H9 (cell line): ENCODE results near the gene IQSEC1. TPM values are rescaled to one million over a fixed set of nuclear protein-coding genes. Genes with fewer than 3 reads are reported as not detected.

ENCODE experiments used
- DNase-seq: peaks from one replicate; pipeline ENCODE4 v3.0.0-alpha.2; 2017
- H2AFZ ChIP-seq: one replicate; pipeline ENCODE4 v1.6.1; 2013; ENCODE audit warnings: mild to moderate bottlenecking, low read length, control low read depth, moderate library complexity
- H2AK5ac ChIP-seq: 2 replicates; pipeline ENCODE4 v1.6.1; 2013; ENCODE audit warnings: low read length, control low read depth, mixed read lengths; ENCODE audit not compliant: insufficient read length
- H2BK120ac ChIP-seq: one replicate; pipeline ENCODE4 v1.6.1; 2013; ENCODE audit warnings: low read depth, mild to moderate bottlenecking, low read length, control low read depth, inconsistent platforms; ENCODE audit not compliant: poor library complexity, severe bottlenecking
- H2BK12ac ChIP-seq: 2 replicates; pipeline ENCODE4 v1.6.1; 2013; ENCODE audit warnings: low read length, control low read depth, mixed read lengths, low read depth; ENCODE audit not compliant: insufficient read length
- H2BK15ac ChIP-seq: 2 replicates; pipeline ENCODE4 v1.6.1; 2013; ENCODE audit warnings: low read depth, low read length, control low read depth
- H2BK20ac ChIP-seq: one replicate; pipeline ENCODE4 v1.6.1; 2013; ENCODE audit warnings: low read depth, mild to moderate bottlenecking, low read length, control low read depth, inconsistent platforms; ENCODE audit not compliant: poor library complexity, severe bottlenecking
- H2BK5ac ChIP-seq: 2 replicates; pipeline ENCODE4 v1.6.1; 2013; ENCODE audit warnings: low read length, control low read depth, mixed read lengths; ENCODE audit not compliant: insufficient read length
- H3K14ac ChIP-seq: 2 replicates; pipeline ENCODE4 v1.6.1; 2013; ENCODE audit warnings: low read length, control low read depth; ENCODE audit not compliant: insufficient read depth
- H3K18ac ChIP-seq: 2 replicates; pipeline ENCODE4 v1.6.1; 2013; ENCODE audit warnings: low read depth, mild to moderate bottlenecking, mixed read lengths, low read length, control low read depth; ENCODE audit not compliant: insufficient read length
- H3K23ac ChIP-seq: 2 replicates; pipeline ENCODE4 v1.6.1; 2013; ENCODE audit warnings: low read length, control low read depth, mixed read lengths, low read depth; ENCODE audit not compliant: insufficient read length
- H3K23me2 ChIP-seq: 2 replicates; pipeline ENCODE4 v1.6.1; 2013; ENCODE audit warnings: low read depth, mild to moderate bottlenecking, mixed read lengths, low read length, control low read depth; ENCODE audit not compliant: insufficient read length, poor library complexity, severe bottlenecking
- H3K27ac ChIP-seq: 2 replicates; pipeline ENCODE4 v1.5.1; 2013; ENCODE audit warnings: low read length, control low read depth, mixed read lengths, low read depth; ENCODE audit not compliant: insufficient read length
- H3K27me3 ChIP-seq: 2 replicates; pipeline ENCODE4 v1.6.1; 2013; ENCODE audit warnings: low read length, control low read depth, inconsistent platforms; ENCODE audit not compliant: insufficient read depth
- H3K4ac ChIP-seq: 2 replicates; pipeline ENCODE4 v1.6.1; 2013; ENCODE audit warnings: low read depth, mild to moderate bottlenecking, control low read depth, inconsistent platforms, low read length, moderate library complexity
- H3K4me1 ChIP-seq: 2 replicates; pipeline ENCODE4 v1.6.1; 2013; ENCODE audit warnings: low read length, control low read depth, inconsistent platforms; ENCODE audit not compliant: insufficient read depth
- H3K4me2 ChIP-seq: 2 replicates; pipeline ENCODE4 v1.6.1; 2013; ENCODE audit warnings: low read length, control low read depth, mixed read lengths; ENCODE audit not compliant: insufficient read length, insufficient read depth
- H3K56ac ChIP-seq: 2 replicates; pipeline ENCODE4 v1.6.1; 2013; ENCODE audit warnings: low read depth, mild to moderate bottlenecking, mixed read lengths, low read length, control low read depth; ENCODE audit not compliant: insufficient read length
- H3K79me1 ChIP-seq: 2 replicates; pipeline ENCODE4 v1.6.1; 2013; ENCODE audit warnings: low read depth, mild to moderate bottlenecking, moderate library complexity, low read length, control low read depth, inconsistent platforms; ENCODE audit not compliant: insufficient read depth, poor library complexity, severe bottlenecking
- H3K79me2 ChIP-seq: 2 replicates; pipeline ENCODE4 v1.6.1; 2013; ENCODE audit warnings: low read length, control low read depth, inconsistent platforms; ENCODE audit not compliant: insufficient read depth
- H3K9ac ChIP-seq: 2 replicates; pipeline ENCODE4 v1.6.1; 2013; ENCODE audit warnings: low read length, control low read depth, mixed read lengths; ENCODE audit not compliant: insufficient read length; ENCODE audit errors: extremely low read depth
- H3K9me3 ChIP-seq: one replicate; pipeline ENCODE4 v1.6.1; 2013; ENCODE audit warnings: low read depth, low read length, inconsistent platforms; ENCODE audit not compliant: control insufficient read depth
- H3T11ph ChIP-seq: one replicate; pipeline ENCODE4 v1.6.1; 2013; ENCODE audit warnings: mild to moderate bottlenecking, low read length, control low read depth, inconsistent platforms
- H4K20me1 ChIP-seq: one replicate; pipeline ENCODE4 v1.6.1; 2013; ENCODE audit not compliant: control insufficient read depth, insufficient read length, insufficient read depth
- H4K5ac ChIP-seq: 2 replicates; pipeline ENCODE4 v1.6.1; 2013; ENCODE audit warnings: low read depth, mild to moderate bottlenecking, mixed read lengths, low read length, control low read depth; ENCODE audit not compliant: insufficient read length
- H4K8ac ChIP-seq: replicated peaks from 2 replicates; pipeline ENCODE4 v1.6.1; 2013; ENCODE audit warnings: low read length, control low read depth, mixed read lengths, low read depth; ENCODE audit not compliant: insufficient read length
- H4K91ac ChIP-seq: 2 replicates; pipeline ENCODE4 v1.6.1; 2013; ENCODE audit warnings: low read depth, mild to moderate bottlenecking, moderate library complexity, mixed read lengths, low read length, control low read depth; ENCODE audit not compliant: insufficient read length
- H3K27ac Mint-ChIP-seq, 3 experiments: 2 replicates in 2 of 3; 3 replicates in 1 of 3; pipeline ENCODE4 v1.8.0; 2020 to 2021; ENCODE audit warnings: mixed read lengths in 3 of 3, mild to moderate bottlenecking in 1 of 3, moderate library complexity in 1 of 3
- H3K27me3 Mint-ChIP-seq: 2 replicates; pipeline ENCODE4 v1.8.0; 2021; ENCODE audit warnings: low read depth, mild to moderate bottlenecking, moderate library complexity, mixed read lengths
- H3K36me3 Mint-ChIP-seq, 3 experiments: 2 replicates in 2 of 3; 3 replicates in 1 of 3; pipeline ENCODE4 v1.8.0; 2020 to 2021; ENCODE audit warnings: low read depth in 3 of 3, mixed read lengths in 3 of 3; ENCODE audit not compliant: insufficient read depth in 1 of 3
- H3K4me1 Mint-ChIP-seq, 2 experiments: 2 replicates each; pipeline ENCODE4 v1.8.0; 2020; ENCODE audit warnings: mixed read lengths in 2 of 2
- H3K4me3 Mint-ChIP-seq, 2 experiments: 2 replicates in 1 of 2; 3 replicates in 1 of 2; pipeline ENCODE4 v1.8.0; 2020 to 2021; ENCODE audit warnings: mild to moderate bottlenecking in 2 of 2, mixed read lengths in 2 of 2, moderate library complexity in 1 of 2
- H3K9me3 Mint-ChIP-seq, 2 experiments: 2 replicates in 1 of 2; 3 replicates in 1 of 2; pipeline ENCODE4 v1.8.0; 2020; ENCODE audit warnings: mild to moderate bottlenecking in 2 of 2, mixed read lengths in 2 of 2, moderate library complexity in 1 of 2
- CTCF ChIP-seq: fragments of 200-600 bp; sonication (generic); conservative IDR thresholded peaks from 3 replicates; pipeline ENCODE4 v1.8.0; 2021; ENCODE audit warnings: antibody characterized with exemption, mild to moderate bottlenecking
- WGBS: extraction: QIAGEN DNeasy Blood & Tissue Kit; methylation state at CpG from one replicate; pipeline ENCODE4 v1.1.7; 2013; ENCODE audit warnings: missing lambda C conversion rate, low lambda C conversion rate, mixed read lengths; ENCODE audit not compliant: insufficient read length; ENCODE audit errors: extremely low coverage; 5-methylcytosine and 5-hydroxymethylcytosine counted together
- total RNA-seq: library from RNA; stranded (reverse); gene quantifications from 2 replicates; pipeline ENCODE4 v1.2.1, GENCODE V29; 2021

IQSEC1 gene
- total RNA-seq, 1 experiment from 2014 or later, result 19.1 TPM

- Histone ChIP-seq H3T11ph (no peak overlapping the region), H3K4ac (no peak overlapping the region), H2AFZ (no peak overlapping the region), H4K8ac (no peak overlapping the region), H3K23me2 (no peaks in the 10 kb centered on the region), H4K20me1 (no peaks in the 10 kb centered on the region), H3K27me3 (no peaks in the 10 kb centered on the region), H3K56ac (no peak overlapping the region), H3K9me3 (no peaks in the 10 kb centered on the region), H4K91ac (no peak overlapping the region), H4K5ac (no peak overlapping the region), H2BK15ac (no peak overlapping the region), H2AK5ac (no peak overlapping the region), H3K23ac (no peak overlapping the region), H3K4me2 (no peak overlapping the region), H2BK12ac (no peak overlapping the region), H3K79me1 (no peaks in the 10 kb centered on the region), H3K4me1 (no peaks in the 10 kb centered on the region), H3K14ac (no peak overlapping the region), H2BK20ac (no peak overlapping the region), H3K27ac (no peak overlapping the region), H3K79me2 (no peaks in the 10 kb centered on the region), H3K18ac (no peak overlapping the region), H3K9ac (no peak overlapping the region), H2BK5ac (no peak overlapping the region), H2BK120ac (no peak overlapping the region)
- TF ChIP-seq CTCF, result no peak
- Mint-ChIP-seq H3K36me3 (peaks cover 14 to 37% (median 22%) of the 10 kb centered on the region in 3 experiments), H3K27ac (no peak overlapping the region), H3K27me3 (no peaks in the 10 kb centered on the region; the same call in 1 of the 2 replicates), H3K4me1 (peaks cover 4 to 8% of the 10 kb centered on the region in 2 experiments; a peak in 2 of 4 replicates), H3K4me3 (no peak overlapping the region), H3K9me3 (no peaks in the 10 kb centered on the region)
- DNase-seq, result no peak
- WGBS, result no CpG with 5 or more reads among the region's 21 CpGs
Observed at GRCh38 chr3:12905316-12906071, 167.7 kb downstream of the IQSEC1 start.
